Stromal cell of bone marrow (primary cell): ENCODE measurements around the gene ZNF497.
A peak's percentile ranks its signal among the peaks of the same experiment; 100 is the strongest.

ENCODE experiments used
- DNase-seq: peaks from one replicate; pipeline ENCODE4 v3.0.0-alpha.2; 2012; ENCODE audit warnings: low read depth

ZNF497 gene

DNA sequence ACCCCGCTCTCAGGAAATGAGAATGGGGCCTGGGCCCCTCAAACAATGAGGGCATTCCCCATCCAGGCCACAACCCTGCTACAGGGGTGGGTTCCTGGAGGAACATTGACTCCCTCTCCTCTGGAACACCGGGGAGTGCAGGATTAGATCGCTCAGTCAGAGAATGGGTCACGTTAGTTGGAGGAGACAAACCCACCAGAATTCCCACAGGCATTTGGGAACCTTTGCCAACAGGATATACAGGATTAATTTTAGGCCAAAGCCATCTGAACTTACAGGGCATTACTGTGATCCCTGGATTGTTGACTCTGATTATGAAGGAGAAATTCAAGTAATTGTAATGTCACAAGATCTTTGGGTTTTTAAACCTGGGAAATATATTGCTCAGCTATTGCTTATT, 54.8 kb downstream of the ZNF497 start:
- DNase-seq = no peak

DNA sequence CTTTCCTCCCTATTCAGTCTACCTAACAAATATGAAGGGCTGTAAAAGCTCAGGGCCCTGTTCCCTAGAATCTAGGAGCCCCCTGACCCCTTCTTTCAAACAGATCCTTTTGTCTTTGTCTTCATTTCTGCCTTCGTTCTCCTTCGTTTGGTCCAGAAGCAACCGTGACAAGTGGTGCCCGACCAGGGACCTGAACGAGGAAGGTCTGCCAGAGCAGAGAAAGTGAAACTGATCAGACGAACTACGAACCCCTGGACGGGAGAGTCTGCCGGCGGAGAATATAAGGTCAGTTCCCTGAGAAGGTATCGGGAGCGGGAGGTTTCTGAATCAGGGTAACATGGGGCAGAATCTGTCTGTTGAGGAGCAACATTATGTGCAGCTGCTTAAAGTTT, 56.6 kb downstream of the ZNF497 start:
- DNase-seq = no peak

- peak; percentile 97 for DNase-seq
Observed at GRCh38 chr19:58305065-58305931, 57.3 kb downstream of the ZNF497 start, which contains the start of gene ERVK3-1. Gene ERVK3-1 (plus strand): TSS chr19:58305377. CDS start chr19:58312169, 6,792 bp downstream.

- no peak for DNase-seq
Observed at GRCh38 chr19:58304748-58305064, 57.8 kb downstream of the ZNF497 start.
